Measurements from ENCODE around the gene GID8. TPM values are rescaled to one million over a fixed set of nuclear protein-coding genes. Genes with fewer than 3 reads are reported as not detected.

GID8 gene
- total and polyA plus RNA-seq, 2 of the 13 experiments (the other 11 are each of a cell fraction or from before 2014, with no cell fraction given) = 39.6 to 59.8 TPM

GRCh38 chr20:62926229-62927127 lies 11.5 kb upstream of the GID8 start, which contains the start of gene DIDO1 (continued):
- no peak; the same call in 1 of the 2 replicates for TF ChIP-seq HINFP (CRISPR knock-in tag; IDR thresholded peaks at IDR 0.05; ENCODE audit: low read depth)
- TF ChIP-seq JUND (CRISPR knock-in tag; IDR thresholded peaks at IDR 0.05) = peak; percentile 58
- peak; percentile 71; the same call in 1 of the 2 replicates for TF ChIP-seq POLR2AphosphoS2 (IDR thresholded peaks at IDR 0.05; ENCODE audit: low read depth, low read length)
- peak; percentile 54; the same call in 1 of the 2 replicates for TF ChIP-seq ETV5 (CRISPR knock-in tag; IDR thresholded peaks at IDR 0.05; ENCODE audit: borderline replicate concordance)
- TF ChIP-seq ZNF782 (CRISPR knock-in tag; IDR thresholded peaks at IDR 0.05; ENCODE audit: borderline replicate concordance) = no peak; the same call in 1 of the 2 replicates
- TF ChIP-seq MIER3 (CRISPR knock-in tag; IDR thresholded peaks at IDR 0.05; ENCODE audit: borderline replicate concordance) = peak; percentile 17; the same call in 1 of the 2 replicates
- no peak for TF ChIP-seq GMEB2 (CRISPR knock-in tag; IDR thresholded peaks at IDR 0.05; ENCODE audit: low read depth)
- peak; percentile 90 for TF ChIP-seq POGK (CRISPR knock-in tag; conservative IDR thresholded peaks at IDR 0.05)
- no peak for TF ChIP-seq NFIC (IDR thresholded peaks at IDR 0.05; ENCODE audit: low read length)
- TF ChIP-seq ZBTB21 (CRISPR knock-in tag; IDR thresholded peaks at IDR 0.05) = peak; percentile 43; the same call in 1 of the 2 replicates
- TF ChIP-seq NR2F1 (CRISPR knock-in tag; IDR thresholded peaks at IDR 0.05) = no peak
- no peak for TF ChIP-seq ZNF350 (CRISPR knock-in tag; IDR thresholded peaks at IDR 0.05; ENCODE audit: borderline replicate concordance, low read depth)
- peak; percentile 92 for TF ChIP-seq ZBTB25 (CRISPR knock-in tag; IDR thresholded peaks at IDR 0.05)
- no peak for TF ChIP-seq ZNF552 (CRISPR knock-in tag; IDR thresholded peaks at IDR 0.05; ENCODE audit: borderline replicate concordance)
- no peak for TF ChIP-seq JUN (CRISPR knock-in tag; IDR thresholded peaks at IDR 0.05)
- no peak; the same call in 1 of the 2 replicates for TF ChIP-seq ZNF232 (CRISPR knock-in tag; IDR thresholded peaks at IDR 0.05; ENCODE audit: borderline replicate concordance)
- TF ChIP-seq KLF12 (CRISPR knock-in tag; IDR thresholded peaks at IDR 0.05; ENCODE audit: borderline replicate concordance) = peak; percentile 97
- no peak; the same call in 1 of the 2 replicates for TF ChIP-seq PITX1 (CRISPR knock-in tag; IDR thresholded peaks at IDR 0.05)
- TF ChIP-seq RAD21 (CRISPR knock-in tag; IDR thresholded peaks at IDR 0.05) = peak; percentile 93
